Small intestine (tissue), 7 donors: Measurements from ENCODE around the gene ITGB6. TPM values are rescaled to one million over a fixed set of nuclear protein-coding genes. Genes with fewer than 3 reads are reported as not detected.

Source experiments
- DNase-seq, 2 donors: peaks; one replicate each; pipeline versions ENCODE4 v3.0.0 to v3.0.0-alpha.2; 2013
- FAIRE-seq: peaks from 2 replicates; lab custom pipeline; 2012; peaks lifted over from hg19 to GRCh38; lab: Jason Lieb, UNC
- H3K27ac ChIP-seq, 3 donors: one replicate each; pipeline ENCODE4 v1.5.1; 2013; ENCODE audit warnings: low read length in 2 of 3, mild to moderate bottlenecking in 2 of 3, control low read depth in 1 of 3, inconsistent platforms in 1 of 3, low read depth in 1 of 3, moderate library complexity in 1 of 3
- H3K27me3 ChIP-seq, 3 donors: one replicate each; pipeline ENCODE4 v1.6.1; 2013; ENCODE audit warnings: low read length in 3 of 3, inconsistent platforms in 1 of 3; ENCODE audit not compliant: control insufficient read depth in 3 of 3, insufficient read depth in 3 of 3
- H3K36me3 ChIP-seq, 3 donors: one replicate each; pipeline ENCODE4 v1.6.1; 2013; ENCODE audit warnings: low read length in 3 of 3, inconsistent platforms in 1 of 3, low read depth in 1 of 3, mild to moderate bottlenecking in 1 of 3, moderate library complexity in 1 of 3; ENCODE audit not compliant: control insufficient read depth in 3 of 3, insufficient read depth in 2 of 3
- H3K4me1 ChIP-seq, 3 donors: one replicate each; pipeline ENCODE4 v1.6.1; 2013; ENCODE audit warnings: low read length in 2 of 3, inconsistent platforms in 1 of 3, low read depth in 1 of 3, mild to moderate bottlenecking in 1 of 3, moderate library complexity in 1 of 3; ENCODE audit not compliant: control insufficient read depth in 3 of 3, insufficient read depth in 2 of 3
- H3K4me3 ChIP-seq, 3 donors: one replicate each; pipeline ENCODE4 v1.5.1; 2013; ENCODE audit warnings: low read length in 3 of 3, control low read depth in 1 of 3, inconsistent platforms in 1 of 3, low read depth in 1 of 3, mild to moderate bottlenecking in 1 of 3, moderate library complexity in 1 of 3
- H3K9me3 ChIP-seq, 2 donors: one replicate each; pipeline ENCODE4 v1.6.1; 2013; ENCODE audit warnings: low read depth in 1 of 2, low read length in 1 of 2; ENCODE audit not compliant: control insufficient read depth in 2 of 2, insufficient read depth in 1 of 2
- WGBS, 3 donors: extraction: QIAGEN DNeasy Blood & Tissue Kit; methylation state at CpG; one replicate each; pipeline ENCODE4 v1.1.7; 2013; 5-methylcytosine and 5-hydroxymethylcytosine counted together
- polyA plus RNA-seq, 4 donors: library from polyadenylated mRNA; stranded (reverse) in 3 of 4; unstranded in 1 of 4; fragments of 200-250 nt in 3 of 4; fragments of 120-200 nt in 1 of 4; gene quantifications; one replicate each; pipeline versions ENCODE4 v1.2.1 to v1.2.3, GENCODE V29; 2013
- donor health status: healthy with polysubstance abuse.
- donor health status: control.
- donor health status: control.
- donor health status: Bipolar disorder and iron deficiency.
- donor health status: healthy.

Gene ITGB6
- polyA plus RNA-seq, 4 donors, result 3.0 to 14.2 (median 4.8) TPM

GRCh38 chr2:160075171-160075570 lies 124.9 kb downstream of the ITGB6 start:
- H3K9me3 ChIP-seq, result peaks cover 0 to 6% of the 10 kb centered on the region in 2 donors
- no peak overlapping the region for H3K4me3 ChIP-seq
- peaks cover 5 to 55% (median 6%) of the 10 kb centered on the region in 3 donors for H3K4me1 ChIP-seq
- H3K27ac ChIP-seq, result peak overlapping the region in 2 of 3 donors; percentile 68 to 83
- DNase-seq (peak; percentile 39 to 63), FAIRE-seq (no peak)
- H3K36me3 ChIP-seq, result no peaks in the 10 kb centered on the region
- no peaks in the 10 kb centered on the region for H3K27me3 ChIP-seq
- 15 to 62% (median 35%) methylated on average over 5 of the region's 5 CpGs for WGBS, 3 donors

GRCh38 chr2:160073284-160073888 lies 126.7 kb downstream of the ITGB6 start:
- H3K27ac ChIP-seq, result peak overlapping the region in 1 of 3 donors; percentile 27
- no peaks in the 10 kb centered on the region for H3K36me3 ChIP-seq
- 38 to 71% (median 43%) methylated on average over 2 of the region's 2 CpGs for WGBS, 3 donors
- H3K9me3 ChIP-seq, result peaks cover 0 to 5% of the 10 kb centered on the region in 2 donors
- DNase-seq (peak; percentile 69 to 70), FAIRE-seq (no peak)
- no peaks in the 10 kb centered on the region for H3K27me3 ChIP-seq
- peaks cover 3 to 44% (median 6%) of the 10 kb centered on the region in 3 donors for H3K4me1 ChIP-seq
- no peak overlapping the region for H3K4me3 ChIP-seq

GRCh38 chr2:160068906-160069305 lies 131.2 kb downstream of the ITGB6 start:
- no peak overlapping the region for H3K4me3 ChIP-seq
- WGBS, 3 donors, result 90 to 97% (median 93%) methylated on average over 2 of the region's 2 CpGs
- H3K36me3 ChIP-seq, result no peaks in the 10 kb centered on the region
- H3K27ac ChIP-seq, result no peak overlapping the region
- peaks cover 2 to 17% (median 5%) of the 10 kb centered on the region in 3 donors for H3K4me1 ChIP-seq
- FAIRE-seq, result no peak
- no peaks in the 10 kb centered on the region for H3K27me3 ChIP-seq
- peaks cover 0 to 5% of the 10 kb centered on the region in 2 donors for H3K9me3 ChIP-seq
- DNase-seq, result no peak

GRCh38 chr2:160064916-160065315 lies 135.2 kb downstream of the ITGB6 start:
- 68 to 91% (median 83%) methylated on average over 1 of the region's 1 CpG for WGBS, 3 donors
- H3K36me3 ChIP-seq, result no peaks in the 10 kb centered on the region
- H3K4me1 ChIP-seq, result peaks cover 5 to 24% (median 5%) of the 10 kb centered on the region in 3 donors
- H3K27ac ChIP-seq, result peak overlapping the region in 1 of 3 donors; percentile 73
- H3K4me3 ChIP-seq, result no peak overlapping the region
- DNase-seq, result peak; percentile 43 to 75
- H3K9me3 ChIP-seq, result peaks cover 0 to 2% of the 10 kb centered on the region in 2 donors
- no peak for FAIRE-seq
- peaks cover 0 to 2% (median 0%) of the 10 kb centered on the region in 3 donors for H3K27me3 ChIP-seq

GRCh38 chr2:160063879-160064612 lies 136.0 kb downstream of the ITGB6 start:
- H3K9me3 ChIP-seq, result peaks cover 0 to 2% of the 10 kb centered on the region in 2 donors
- WGBS, 3 donors, result 41 to 72% (median 42%) methylated on average over 4 of the region's 4 CpGs
- DNase-seq (peak; percentile 56 to 74), FAIRE-seq (no peak)
- H3K4me3 ChIP-seq, result no peak overlapping the region
- peak overlapping the region in 2 of 3 donors; percentile 73 to 83 for H3K27ac ChIP-seq
- peaks cover 0 to 2% (median 0%) of the 10 kb centered on the region in 3 donors for H3K27me3 ChIP-seq
- no peaks in the 10 kb centered on the region for H3K36me3 ChIP-seq
- H3K4me1 ChIP-seq, result peaks cover 5 to 24% (median 5%) of the 10 kb centered on the region in 3 donors

GRCh38 chr2:160063271-160063670 lies 136.8 kb downstream of the ITGB6 start:
- peaks cover 0 to 2% (median 0%) of the 10 kb centered on the region in 3 donors for H3K27me3 ChIP-seq

GRCh38 chr2:160062292-160063005 lies 137.6 kb downstream of the ITGB6 start, which contains the start of gene PLA2R1:
TSS of gene PLA2R1 (minus strand) at chr2:160062615. CDS start at chr2:160062403, 212 bp downstream.
- H3K9me3 ChIP-seq, result no peaks in the 10 kb centered on the region
- FAIRE-seq (no peak), DNase-seq (peak; percentile 76 to 78)
- peak within 1 kb of the TSS; percentile 49 to 87 (median 83) for H3K27ac ChIP-seq
- peak within 1 kb of the TSS; percentile 47 to 78 (median 72) for H3K4me3 ChIP-seq
- H3K27me3 ChIP-seq, result peaks cover 0 to 2% (median 0%) of the 10 kb centered on the region in 3 donors
- H3K4me1 ChIP-seq, result peaks cover 5 to 24% (median 5%) of the 10 kb centered on the region in 3 donors
- H3K36me3 ChIP-seq, result peaks cover 0 to 4% (median 0%) of the 10 kb centered on the region in 3 donors
- WGBS, 3 donors, result 2% methylated on average over 49 to 52 of the region's 52 CpGs

More at GRCh38 chr2:160063271-160063670, 136.8 kb downstream of the ITGB6 start:
- FAIRE-seq (no peak), DNase-seq (peak; percentile 61 to 71)
- Histone ChIP-seq H3K4me3 (peak overlapping the region in 2 of 3 donors; percentile 72 to 78), H3K27ac (peak overlapping the region; percentile 49 to 87 (median 83)), H3K9me3 (no peaks in the 10 kb centered on the region), H3K4me1 (peaks cover 5 to 24% (median 5%) of the 10 kb centered on the region in 3 donors), H3K36me3 (no peaks in the 10 kb centered on the region)
- 11 to 38% (median 24%) methylated on average over 5 of the region's 5 CpGs for WGBS, 3 donors

- peak overlapping the region; percentile 49 to 87 (median 83) for H3K27ac ChIP-seq
- H3K9me3 ChIP-seq, result no peaks in the 10 kb centered on the region
- H3K27me3 ChIP-seq, result peaks cover 0 to 2% (median 0%) of the 10 kb centered on the region in 3 donors
- FAIRE-seq, result no peak
- WGBS, 3 donors, result 4 to 5% (median 5%) methylated on average over 19 to 27 of the region's 27 CpGs
- peak in 1 of 2 donors; percentile 13 for DNase-seq
- peaks cover 0 to 4% (median 0%) of the 10 kb centered on the region in 3 donors for H3K36me3 ChIP-seq
- H3K4me3 ChIP-seq, result peak overlapping the region; percentile 47 to 78 (median 72)
- peaks cover 5 to 26% (median 5%) of the 10 kb centered on the region in 3 donors for H3K4me1 ChIP-seq
Measured at GRCh38 chr2:160061944-160062291, 138.2 kb downstream of the ITGB6 start.
